Neural progenitor cell (in vitro differentiated cells): Measurements from ENCODE around the gene GSTT2. TPM values are rescaled to one million over a fixed set of nuclear protein-coding genes. Genes with fewer than 3 reads are reported as not detected.

Experiments
- DNase-seq: peaks from one replicate; pipeline ENCODE4 v3.0.0-alpha.2; 2016; ENCODE audit warnings: low spot score
- H2AFZ ChIP-seq: fragments of 200-600 bp; sonication (generic); replicated peaks from 2 replicates; pipeline ENCODE4 v1.6.1; 2016; ENCODE audit warnings: antibody characterized with exemption
- H3F3A ChIP-seq: fragments of 200-600 bp; sonication (generic); 2 replicates; pipeline ENCODE4 v1.6.1; 2016; ENCODE audit warnings: antibody characterized with exemption, low read depth
- H3K27ac ChIP-seq: fragments of 200-600 bp; sonication (generic); 2 replicates; pipeline ENCODE4 v1.5.1; 2016; ENCODE audit warnings: mild to moderate bottlenecking
- H3K27me3 ChIP-seq: fragments of 200-600 bp; sonication (generic); 2 replicates; pipeline ENCODE4 v1.6.1; 2016; ENCODE audit warnings: mild to moderate bottlenecking, moderate library complexity
- H3K36me3 ChIP-seq: fragments of 200-600 bp; sonication (generic); 2 replicates; pipeline ENCODE4 v1.5.1; 2016
- H3K4me1 ChIP-seq: fragments of 200-600 bp; sonication (generic); 2 replicates; pipeline ENCODE4 v1.6.1; 2016; ENCODE audit warnings: mixed run types
- H3K4me2 ChIP-seq: fragments of 200-600 bp; sonication (generic); 2 replicates; pipeline ENCODE4 v1.6.1; 2016
- H3K4me3 ChIP-seq: fragments of 200-600 bp; sonication (generic); 2 replicates; pipeline ENCODE4 v1.5.1; 2016
- H3K79me2 ChIP-seq: fragments of 200-600 bp; sonication (generic); 2 replicates; pipeline ENCODE4 v1.6.1; 2016; ENCODE audit warnings: low read depth
- H3K9ac ChIP-seq: fragments of 200-600 bp; sonication (generic); 2 replicates; pipeline ENCODE4 v1.6.1; 2016
- H3K9me3 ChIP-seq: fragments of 200-600 bp; sonication (generic); 2 replicates; pipeline ENCODE4 v1.5.1; 2016; ENCODE audit warnings: low read depth
- H4K20me1 ChIP-seq: fragments of 200-600 bp; sonication (generic); 2 replicates; pipeline ENCODE4 v1.6.1; 2016; ENCODE audit warnings: low read depth
- H3K27ac Mint-ChIP-seq: 3 replicates; pipeline ENCODE4 v1.8.0; 2021; ENCODE audit warnings: mixed read lengths
- H3K27me3 Mint-ChIP-seq: 2 replicates; pipeline ENCODE4 v1.8.0; 2022; ENCODE audit warnings: low read depth, mild to moderate bottlenecking, inconsistent platforms, moderate library complexity, mixed read lengths; ENCODE audit not compliant: insufficient read depth
- H3K36me3 Mint-ChIP-seq: 3 replicates; pipeline ENCODE4 v1.8.0; 2021; ENCODE audit warnings: mixed read lengths
- H3K4me1 Mint-ChIP-seq: 3 replicates; pipeline ENCODE4 v1.8.0; 2021; ENCODE audit warnings: mixed read lengths
- H3K4me3 Mint-ChIP-seq: 3 replicates; pipeline ENCODE4 v1.8.0; 2021; ENCODE audit warnings: mild to moderate bottlenecking, moderate library complexity, mixed read lengths
- H3K9me3 Mint-ChIP-seq: 3 replicates; pipeline ENCODE4 v1.8.0; 2020; ENCODE audit warnings: mixed read lengths
- EZH2 ChIP-seq: fragments of 200-600 bp; sonication (generic); IDR thresholded peaks from 2 replicates; pipeline ENCODE4 v1.6.1; 2017; ENCODE audit warnings: antibody characterized with exemption, mild to moderate bottlenecking, moderate library complexity
- EZH2phosphoT487 ChIP-seq: fragments of 200-600 bp; sonication (generic); IDR thresholded peaks from 2 replicates; pipeline ENCODE4 v1.6.1; 2017; ENCODE audit warnings: antibody characterized with exemption
- total RNA-seq: library from RNA; depleted of rRNA; stranded (reverse); fragments of >200 nt; gene quantifications from 2 replicates; pipeline ENCODE4 v1.2.3, GENCODE V29; 2015; ENCODE audit warnings: low replicate concordance
- TF ChIP-seq, protein P1 (sequence below): fragments of 200-600 bp; sonication (generic); IDR thresholded peaks from 2 replicates; pipeline ENCODE4 v1.5.1; 2017; ENCODE audit warnings: antibody characterized with exemption, mild to moderate bottlenecking

GSTT2 gene
- total RNA-seq, 1 donor from 2014 or later, result not detected

DNA sequence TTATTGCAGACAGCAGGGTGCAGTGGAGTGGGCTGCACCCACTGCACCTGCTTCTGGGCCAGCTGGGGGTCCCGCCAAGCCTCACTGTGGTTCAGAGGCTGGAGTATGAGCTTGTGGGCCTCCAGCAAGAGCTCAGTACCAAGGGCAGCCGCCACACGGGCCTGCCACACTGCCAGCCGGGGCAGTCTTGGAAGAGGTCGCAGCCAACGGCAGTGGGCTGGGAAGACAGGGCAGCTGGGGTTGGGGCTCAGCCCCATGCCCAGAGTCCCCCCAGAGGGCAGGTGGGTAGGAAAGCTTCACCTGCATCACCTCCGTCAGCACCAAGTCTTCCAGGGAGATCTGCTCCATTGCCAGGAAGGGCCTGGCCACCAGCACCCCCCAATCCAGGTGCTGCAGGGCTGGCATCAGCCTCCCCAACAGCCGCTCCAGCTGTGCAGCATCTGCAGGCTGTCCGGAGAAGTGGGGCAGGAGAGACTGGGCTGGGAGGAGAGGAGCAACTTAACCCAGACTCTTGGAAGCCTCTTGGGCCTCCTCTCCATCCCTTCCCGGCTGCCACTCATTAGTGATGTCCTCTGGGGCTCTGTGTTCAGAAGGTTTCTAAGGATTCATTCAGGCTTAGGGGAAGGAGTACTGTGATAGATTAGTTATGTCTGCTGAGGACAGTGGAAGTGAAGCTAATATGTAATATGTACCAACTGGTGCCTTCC lies 26.4 kb downstream of the GSTT2 start:
- H3K9me3 Mint-ChIP-seq, result no peaks in the 10 kb centered on the region
- TF ChIP-seq EZH2 (no peak), EZH2phosphoT487 (no peak)
- TF ChIP-seq, protein P1, sequence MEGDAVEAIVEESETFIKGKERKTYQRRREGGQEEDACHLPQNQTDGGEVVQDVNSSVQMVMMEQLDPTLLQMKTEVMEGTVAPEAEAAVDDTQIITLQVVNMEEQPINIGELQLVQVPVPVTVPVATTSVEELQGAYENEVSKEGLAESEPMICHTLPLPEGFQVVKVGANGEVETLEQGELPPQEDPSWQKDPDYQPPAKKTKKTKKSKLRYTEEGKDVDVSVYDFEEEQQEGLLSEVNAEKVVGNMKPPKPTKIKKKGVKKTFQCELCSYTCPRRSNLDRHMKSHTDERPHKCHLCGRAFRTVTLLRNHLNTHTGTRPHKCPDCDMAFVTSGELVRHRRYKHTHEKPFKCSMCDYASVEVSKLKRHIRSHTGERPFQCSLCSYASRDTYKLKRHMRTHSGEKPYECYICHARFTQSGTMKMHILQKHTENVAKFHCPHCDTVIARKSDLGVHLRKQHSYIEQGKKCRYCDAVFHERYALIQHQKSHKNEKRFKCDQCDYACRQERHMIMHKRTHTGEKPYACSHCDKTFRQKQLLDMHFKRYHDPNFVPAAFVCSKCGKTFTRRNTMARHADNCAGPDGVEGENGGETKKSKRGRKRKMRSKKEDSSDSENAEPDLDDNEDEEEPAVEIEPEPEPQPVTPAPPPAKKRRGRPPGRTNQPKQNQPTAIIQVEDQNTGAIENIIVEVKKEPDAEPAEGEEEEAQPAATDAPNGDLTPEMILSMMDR, result no peak

DNA sequence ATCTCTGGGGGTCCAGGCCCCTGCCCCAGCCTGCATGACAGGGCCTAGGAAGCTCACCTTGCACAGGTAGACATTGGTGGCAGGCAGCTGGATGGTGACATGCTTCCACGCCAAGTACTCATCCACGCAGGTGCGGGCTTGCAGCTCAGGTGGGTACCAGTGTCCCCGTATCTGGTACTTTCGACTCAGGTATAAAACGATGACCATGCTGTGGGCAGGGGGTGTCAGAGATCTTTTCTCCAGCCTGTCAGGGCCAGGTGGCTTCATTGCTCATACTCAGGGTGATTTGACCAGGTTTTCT lies 26.9 kb downstream of the GSTT2 start:
- peaks cover 5% of the 10 kb centered on the region for H3K79me2 ChIP-seq
- H3K27ac ChIP-seq, result no peak overlapping the region
- no peak overlapping the region for H3K4me3 ChIP-seq
- no peaks in the 10 kb centered on the region for H3K36me3 ChIP-seq
- H2AFZ ChIP-seq, result no peak overlapping the region
- no peak for DNase-seq
- TF ChIP-seq EZH2 (no peak), EZH2phosphoT487 (no peak)
- TF ChIP-seq, protein P1, result no peak
- Mint-ChIP-seq H3K4me3 (no peak overlapping the region), H3K27me3 (no peaks in the 10 kb centered on the region), H3K36me3 (no peaks in the 10 kb centered on the region), H3K27ac (peak overlapping the region; percentile 42), H3K4me1 (peaks cover 7% of the 10 kb centered on the region), H3K9me3 (no peaks in the 10 kb centered on the region)
- peaks cover 5% of the 10 kb centered on the region for H3K4me1 ChIP-seq
- no peaks in the 10 kb centered on the region for H3K9me3 ChIP-seq
- H3K9ac ChIP-seq, result no peak overlapping the region
- H3K27me3 ChIP-seq, result no peaks in the 10 kb centered on the region
- H3F3A ChIP-seq, result peaks cover 16% of the 10 kb centered on the region
- H4K20me1 ChIP-seq, result no peaks in the 10 kb centered on the region
- H3K4me2 ChIP-seq, result no peak overlapping the region

More for the DNA sequence above, 26.4 kb downstream of the GSTT2 start:
- no peak overlapping the region for H2AFZ ChIP-seq
- Mint-ChIP-seq H3K27ac (peak overlapping the region; percentile 42), H3K27me3 (peaks cover 1% of the 10 kb centered on the region), H3K36me3 (no peaks in the 10 kb centered on the region), H3K4me3 (no peak overlapping the region), H3K4me1 (peaks cover 9% of the 10 kb centered on the region)
- H3K9ac ChIP-seq, result no peak overlapping the region
- no peak overlapping the region for H3K4me3 ChIP-seq
- no peaks in the 10 kb centered on the region for H3K27me3 ChIP-seq
- no peaks in the 10 kb centered on the region for H3K79me2 ChIP-seq
- no peaks in the 10 kb centered on the region for H3K9me3 ChIP-seq
- no peaks in the 10 kb centered on the region for H3K36me3 ChIP-seq
- DNase-seq, result no peak
- H4K20me1 ChIP-seq, result no peaks in the 10 kb centered on the region
- H3K4me1 ChIP-seq, result peaks cover 9% of the 10 kb centered on the region
- H3K27ac ChIP-seq, result no peak overlapping the region
- H3F3A ChIP-seq, result peaks cover 12% of the 10 kb centered on the region
- H3K4me2 ChIP-seq, result no peak overlapping the region

DNA sequence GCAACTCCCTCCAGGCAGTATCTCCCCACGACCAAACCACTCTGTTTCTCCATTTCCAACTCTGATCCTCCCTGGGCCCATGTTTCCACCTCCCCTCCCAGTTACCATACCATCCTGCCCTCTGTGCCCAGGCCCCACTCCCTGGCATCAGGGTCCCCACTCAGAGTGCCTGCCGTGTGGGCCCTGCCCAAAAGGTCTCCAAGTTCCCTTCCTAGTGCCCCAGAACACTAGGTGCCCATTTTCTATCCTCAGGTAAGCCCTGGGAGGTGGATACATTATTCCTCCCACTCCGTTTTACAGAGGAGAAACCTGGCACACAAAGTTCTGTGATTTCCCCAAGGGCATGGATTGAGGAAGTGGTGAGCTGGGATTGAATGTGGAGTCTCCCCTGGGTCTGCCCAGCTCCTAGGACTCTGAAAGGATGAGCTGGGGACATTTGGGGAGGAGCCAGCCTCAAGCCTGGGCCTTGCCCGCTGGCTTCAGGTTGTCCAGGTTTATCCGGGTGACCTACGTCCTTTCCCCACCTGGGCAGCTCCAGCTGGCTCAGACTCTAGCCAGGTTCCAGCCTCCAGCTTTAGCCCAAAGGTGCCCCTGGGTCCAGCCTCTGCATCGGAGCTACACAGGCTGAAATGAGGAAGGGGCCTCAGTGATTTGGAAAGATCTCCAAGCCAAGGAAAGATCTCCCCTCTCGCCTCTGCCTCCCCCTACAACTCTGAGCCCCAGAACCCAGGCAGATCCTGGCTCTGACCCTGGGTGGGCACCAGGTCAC lies 27.5 kb downstream of the GSTT2 start:
- Mint-ChIP-seq H3K9me3 (no peaks in the 10 kb centered on the region), H3K27me3 (no peaks in the 10 kb centered on the region), H3K27ac (peak overlapping the region; percentile 7), H3K4me3 (no peak overlapping the region), H3K36me3 (no peaks in the 10 kb centered on the region), H3K4me1 (peaks cover 11% of the 10 kb centered on the region)
- Histone ChIP-seq H3K9me3 (no peaks in the 10 kb centered on the region), H3K4me1 (peaks cover 11% of the 10 kb centered on the region), H3K4me3 (no peak overlapping the region), H3K9ac (no peak overlapping the region), H3F3A (peaks cover 22% of the 10 kb centered on the region), H3K27ac (no peak overlapping the region), H3K36me3 (no peaks in the 10 kb centered on the region), H2AFZ (no peak overlapping the region), H3K27me3 (no peaks in the 10 kb centered on the region), H4K20me1 (peaks cover 2% of the 10 kb centered on the region), H3K79me2 (peaks cover 10% of the 10 kb centered on the region), H3K4me2 (no peak overlapping the region)
- DNase-seq, result no peak
- TF ChIP-seq EZH2 (no peak), EZH2phosphoT487 (no peak)
- TF ChIP-seq, protein P1, result no peak
